ENCODE measurements around the gene DCPS. TPM values are rescaled to one million over a fixed set of nuclear protein-coding genes. Genes with fewer than 3 reads are reported as not detected.

The DCPS gene
- total RNA-seq, 1 donor from 2014 or later: 11.3 TPM

- peaks cover 42% of the 10 kb centered on the region for H3K79me2 ChIP-seq (ENCODE audit: insufficient read depth, low read length)
- H3K36me3 ChIP-seq (ENCODE audit: insufficient read depth, low read length): no peaks in the 10 kb centered on the region
- H3K9me3 ChIP-seq (ENCODE audit: insufficient read depth, low read depth, low read length): no peaks in the 10 kb centered on the region
- no peak for DNase-seq (ENCODE audit: low read depth)
- no peaks in the 10 kb centered on the region for H3K9me3 Mint-ChIP-seq (ENCODE audit: unreplicated experiment)
- peak overlapping the region; percentile 72 for H2AFZ ChIP-seq (ENCODE audit: low read depth, low read length)
- peak overlapping the region; percentile 86 for H3K4me3 ChIP-seq (ENCODE audit: insufficient read depth, low read depth, low read length)
- H3K27me3 Mint-ChIP-seq (ENCODE audit: low read depth, unreplicated experiment): no peaks in the 10 kb centered on the region
- no peaks in the 10 kb centered on the region for H3K27me3 ChIP-seq (ENCODE audit: insufficient read depth, low read length)
- H3K4me1 Mint-ChIP-seq (ENCODE audit: low read depth, unreplicated experiment): peaks cover 23% of the 10 kb centered on the region
- TF ChIP-seq, protein P1, sequence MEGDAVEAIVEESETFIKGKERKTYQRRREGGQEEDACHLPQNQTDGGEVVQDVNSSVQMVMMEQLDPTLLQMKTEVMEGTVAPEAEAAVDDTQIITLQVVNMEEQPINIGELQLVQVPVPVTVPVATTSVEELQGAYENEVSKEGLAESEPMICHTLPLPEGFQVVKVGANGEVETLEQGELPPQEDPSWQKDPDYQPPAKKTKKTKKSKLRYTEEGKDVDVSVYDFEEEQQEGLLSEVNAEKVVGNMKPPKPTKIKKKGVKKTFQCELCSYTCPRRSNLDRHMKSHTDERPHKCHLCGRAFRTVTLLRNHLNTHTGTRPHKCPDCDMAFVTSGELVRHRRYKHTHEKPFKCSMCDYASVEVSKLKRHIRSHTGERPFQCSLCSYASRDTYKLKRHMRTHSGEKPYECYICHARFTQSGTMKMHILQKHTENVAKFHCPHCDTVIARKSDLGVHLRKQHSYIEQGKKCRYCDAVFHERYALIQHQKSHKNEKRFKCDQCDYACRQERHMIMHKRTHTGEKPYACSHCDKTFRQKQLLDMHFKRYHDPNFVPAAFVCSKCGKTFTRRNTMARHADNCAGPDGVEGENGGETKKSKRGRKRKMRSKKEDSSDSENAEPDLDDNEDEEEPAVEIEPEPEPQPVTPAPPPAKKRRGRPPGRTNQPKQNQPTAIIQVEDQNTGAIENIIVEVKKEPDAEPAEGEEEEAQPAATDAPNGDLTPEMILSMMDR (IDR thresholded peaks at IDR 0.05; ENCODE audit: insufficient read depth, low read depth, low read length): no peak
- no peak for TF ChIP-seq EZH2 (IDR thresholded peaks at IDR 0.05; ENCODE audit: insufficient read depth, low read length)
- peak overlapping the region; percentile 84 for H3K4me3 Mint-ChIP-seq (ENCODE audit: unreplicated experiment)
- H3K4me1 ChIP-seq (ENCODE audit: insufficient read depth, low read length): peaks cover 38% of the 10 kb centered on the region
- H3K9ac ChIP-seq (ENCODE audit: low read length): peak overlapping the region; percentile 90
- no peak for FAIRE-seq
- H3K27ac ChIP-seq (ENCODE audit: low read depth, low read length): no peak overlapping the region
- H3K36me3 Mint-ChIP-seq (ENCODE audit: low read depth, unreplicated experiment): peaks cover 4% of the 10 kb centered on the region
- peak overlapping the region; percentile 95 for H3K4me2 ChIP-seq (ENCODE audit: low read length)
- no peak overlapping the region for H3K27ac Mint-ChIP-seq (ENCODE audit: unreplicated experiment)
- H4K20me1 ChIP-seq (ENCODE audit: insufficient read depth, low read length): peaks cover 36% of the 10 kb centered on the region
Measured at GRCh38 chr11:126355926-126356897, 52.4 kb downstream of the DCPS start.

DNA sequence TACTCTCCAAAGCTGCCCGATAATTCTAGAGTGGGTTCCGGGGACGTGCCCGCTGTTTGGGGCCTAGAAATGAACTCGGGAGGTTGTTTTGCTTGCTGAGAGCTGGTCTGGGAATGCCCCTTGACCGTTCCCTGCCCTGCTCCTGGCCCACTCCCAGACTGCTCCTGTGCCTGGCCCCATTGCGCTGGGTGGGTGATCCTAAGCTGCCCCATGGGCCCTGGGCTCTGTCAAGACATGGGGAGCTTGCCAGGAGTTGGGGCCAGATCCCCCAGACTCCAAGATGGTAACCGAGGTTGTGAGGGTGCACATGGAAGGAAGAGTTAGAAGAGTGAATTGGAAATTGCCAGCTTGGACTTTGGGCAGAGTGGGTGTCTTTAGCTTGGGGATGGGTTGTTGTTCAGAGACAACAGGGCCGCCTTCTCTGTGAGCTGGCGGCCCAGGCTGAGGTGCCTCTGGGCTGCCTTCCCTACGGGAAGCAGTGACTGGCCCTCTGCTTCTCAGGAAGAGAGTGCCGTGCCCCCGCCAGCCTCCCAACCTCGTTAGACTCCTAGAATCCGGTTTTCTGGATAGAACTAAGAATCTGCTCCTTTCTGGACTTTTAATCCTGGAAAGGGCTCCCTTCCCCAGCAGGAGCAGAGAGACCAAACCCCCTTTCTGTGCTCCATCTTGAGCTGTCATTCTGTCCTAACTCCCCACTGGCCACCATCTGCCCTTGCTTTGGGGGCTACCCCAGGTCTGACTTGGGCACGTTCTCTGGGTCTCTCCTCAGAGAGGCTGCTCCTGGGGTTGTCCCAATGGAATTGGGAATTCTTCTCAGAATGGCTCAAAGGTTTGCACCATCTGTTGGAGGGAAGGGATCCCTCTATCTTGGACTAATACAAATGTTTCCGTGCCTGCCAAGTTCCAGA is 53.4 kb downstream of the DCPS start:
- no peak overlapping the region for H2AFZ ChIP-seq (ENCODE audit: low read depth, low read length)
- H3K4me3 ChIP-seq (ENCODE audit: insufficient read depth, low read depth, low read length): peak overlapping the region; percentile 86
- H3K4me1 ChIP-seq (ENCODE audit: insufficient read depth, low read length): peaks cover 38% of the 10 kb centered on the region
- Mint-ChIP-seq H3K36me3 (ENCODE audit: low read depth, unreplicated experiment) (peaks cover 4% of the 10 kb centered on the region), H3K4me3 (ENCODE audit: unreplicated experiment) (peak overlapping the region; percentile 37), H3K27me3 (ENCODE audit: low read depth, unreplicated experiment) (no peaks in the 10 kb centered on the region), H3K4me1 (ENCODE audit: low read depth, unreplicated experiment) (peaks cover 23% of the 10 kb centered on the region), H3K27ac (ENCODE audit: unreplicated experiment) (no peak overlapping the region), H3K9me3 (ENCODE audit: unreplicated experiment) (no peaks in the 10 kb centered on the region)
- no peaks in the 10 kb centered on the region for H3K27me3 ChIP-seq (ENCODE audit: insufficient read depth, low read length)
- H3K9me3 ChIP-seq (ENCODE audit: insufficient read depth, low read depth, low read length): no peaks in the 10 kb centered on the region
- H3K79me2 ChIP-seq (ENCODE audit: insufficient read depth, low read length): peaks cover 35% of the 10 kb centered on the region
- H3K9ac ChIP-seq (ENCODE audit: low read length): peak overlapping the region; percentile 90
- peak overlapping the region; percentile 95 for H3K4me2 ChIP-seq (ENCODE audit: low read length)
- TF ChIP-seq, protein P1 (IDR thresholded peaks at IDR 0.05; ENCODE audit: insufficient read depth, low read depth, low read length): no peak
- no peak for TF ChIP-seq EZH2 (IDR thresholded peaks at IDR 0.05; ENCODE audit: insufficient read depth, low read length)
- FAIRE-seq (no peak), DNase-seq (ENCODE audit: low read depth) (no peak)
- no peaks in the 10 kb centered on the region for H3K36me3 ChIP-seq (ENCODE audit: insufficient read depth, low read length)
- H4K20me1 ChIP-seq (ENCODE audit: insufficient read depth, low read length): peaks cover 37% of the 10 kb centered on the region
- H3K27ac ChIP-seq (ENCODE audit: low read depth, low read length): no peak overlapping the region

All from astrocyte (in vitro differentiated cells and primary cell).